MM.1S (cell line): Measurements from ENCODE around the gene ZBTB39.
"Not testable (repeated sequence)": the region's sequence is repeated elsewhere in the genome, so short reads cannot be mapped to it uniquely, and the experiment has no call there.

Experiments
- EZH2 ChIP-seq: fragments of 300-600 bp; sonication (generic); optimal IDR thresholded peaks from 2 replicates; pipeline ENCODE3; 2017; ENCODE audit warnings: low read depth, mild to moderate bottlenecking, antibody characterized with exemption, low read length, mixed read lengths
- TF ChIP-seq, protein P1 (sequence below): fragments of 300-600 bp; sonication (generic); IDR thresholded peaks from 2 replicates; pipeline ENCODE4 v1.5.1; 2016; ENCODE audit warnings: antibody characterized with exemption, low read length, mixed read lengths

DNA sequence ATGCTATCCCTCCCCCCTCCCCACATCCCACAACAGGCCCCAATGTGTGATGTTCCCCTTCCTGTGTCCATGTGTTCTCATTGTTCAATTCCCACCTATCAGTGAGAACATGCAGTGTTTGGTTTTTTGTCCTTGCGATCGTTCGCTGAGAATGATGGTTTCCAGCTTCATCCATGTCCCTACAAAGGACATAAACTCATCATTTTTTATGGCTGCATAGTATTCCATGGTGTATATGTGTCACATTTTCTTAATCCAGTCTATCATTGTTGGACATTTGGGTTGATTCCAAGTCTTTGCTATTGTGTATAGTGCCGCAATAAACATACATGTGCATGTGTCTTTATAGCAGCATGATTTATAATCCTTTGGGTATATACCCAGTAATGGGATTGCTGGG lies 46.8 kb upstream of the ZBTB39 start:
- TF ChIP-seq, protein P1, sequence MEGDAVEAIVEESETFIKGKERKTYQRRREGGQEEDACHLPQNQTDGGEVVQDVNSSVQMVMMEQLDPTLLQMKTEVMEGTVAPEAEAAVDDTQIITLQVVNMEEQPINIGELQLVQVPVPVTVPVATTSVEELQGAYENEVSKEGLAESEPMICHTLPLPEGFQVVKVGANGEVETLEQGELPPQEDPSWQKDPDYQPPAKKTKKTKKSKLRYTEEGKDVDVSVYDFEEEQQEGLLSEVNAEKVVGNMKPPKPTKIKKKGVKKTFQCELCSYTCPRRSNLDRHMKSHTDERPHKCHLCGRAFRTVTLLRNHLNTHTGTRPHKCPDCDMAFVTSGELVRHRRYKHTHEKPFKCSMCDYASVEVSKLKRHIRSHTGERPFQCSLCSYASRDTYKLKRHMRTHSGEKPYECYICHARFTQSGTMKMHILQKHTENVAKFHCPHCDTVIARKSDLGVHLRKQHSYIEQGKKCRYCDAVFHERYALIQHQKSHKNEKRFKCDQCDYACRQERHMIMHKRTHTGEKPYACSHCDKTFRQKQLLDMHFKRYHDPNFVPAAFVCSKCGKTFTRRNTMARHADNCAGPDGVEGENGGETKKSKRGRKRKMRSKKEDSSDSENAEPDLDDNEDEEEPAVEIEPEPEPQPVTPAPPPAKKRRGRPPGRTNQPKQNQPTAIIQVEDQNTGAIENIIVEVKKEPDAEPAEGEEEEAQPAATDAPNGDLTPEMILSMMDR = not testable (repeated sequence)
- not testable (repeated sequence) for TF ChIP-seq EZH2
